CD4-positive, alpha-beta T cell treated with Interferon gamma for 1 hour (primary cell): ENCODE measurements around the gene VWF.

ENCODE experiments used
- DNase-seq: peaks from one replicate; pipeline ENCODE4 v3.0.0-alpha.2; 2020

VWF gene

GRCh38 chr12:5944688-5945070 is 179.8 kb downstream of the VWF start:
- DNase-seq, result no peak

- DNase-seq, result no peak
Observed at GRCh38 chr12:5944053-5944452, 180.4 kb downstream of the VWF start.

GRCh38 chr12:5941907-5942306 is 182.6 kb downstream of the VWF start:
- no peak for DNase-seq

GRCh38 chr12:5927732-5928516 is 196.5 kb downstream of the VWF start:
- DNase-seq, result no peak

- no peak for DNase-seq
Observed at GRCh38 chr12:5925646-5926045, 198.8 kb downstream of the VWF start.

- no peak for DNase-seq
Observed at GRCh38 chr12:5924342-5924741, 200.1 kb downstream of the VWF start.

GRCh38 chr12:5923751-5924150 is 200.7 kb downstream of the VWF start:
- DNase-seq, result no peak

- no peak for DNase-seq
Observed at GRCh38 chr12:5923043-5923605, 201.3 kb downstream of the VWF start.

GRCh38 chr12:5921966-5922899 is 202.2 kb downstream of the VWF start:
- DNase-seq, result no peak

- no peak for DNase-seq
Observed at GRCh38 chr12:5921027-5921909, 203.2 kb downstream of the VWF start.

GRCh38 chr12:5916785-5917290 is 207.6 kb downstream of the VWF start:
- no peak for DNase-seq

GRCh38 chr12:5915511-5915910 is 209.0 kb downstream of the VWF start:
- DNase-seq, result no peak

- DNase-seq, result no peak
Observed at GRCh38 chr12:5914387-5915149, 209.9 kb downstream of the VWF start.

- no peak for DNase-seq
Observed at GRCh38 chr12:5913387-5913786, 211.1 kb downstream of the VWF start.

GRCh38 chr12:5912437-5913334 is 211.8 kb downstream of the VWF start:
- DNase-seq, result no peak

- DNase-seq, result no peak
Observed at GRCh38 chr12:5912011-5912410, 212.5 kb downstream of the VWF start.

- DNase-seq, result no peak
Observed at GRCh38 chr12:5910790-5911548, 213.5 kb downstream of the VWF start.

- DNase-seq, result no peak
Observed at GRCh38 chr12:5909560-5909959, 214.9 kb downstream of the VWF start.

GRCh38 chr12:5908251-5908650 is 216.2 kb downstream of the VWF start:
- no peak for DNase-seq

GRCh38 chr12:5907807-5908206 is 216.7 kb downstream of the VWF start:
- DNase-seq, result no peak
